PC-3 (cell line): ENCODE measurements around the gene NPIPB6.
"Not testable (repeated sequence)": the region's sequence is repeated elsewhere in the genome, so short reads cannot be mapped to it uniquely, and the experiment has no call there.

Experiments
- CTCF ChIP-seq: fragments of 300-600 bp; sonication (generic); conservative IDR thresholded peaks from 2 replicates; pipeline ENCODE4 v1.5.1; 2017; ENCODE audit warnings: antibody characterized with exemption, low read depth, mild to moderate bottlenecking, low read length
- EZH2 ChIP-seq: fragments of 300-600 bp; sonication (generic); IDR thresholded peaks from one replicate; pipeline ENCODE4 v1.6.1; 2017; ENCODE audit warnings: antibody characterized with exemption, mild to moderate bottlenecking, low read length; ENCODE audit not compliant: unreplicated experiment
- EZH2phosphoT487 ChIP-seq: fragments of 300-600 bp; sonication (generic); IDR thresholded peaks from 2 replicates; pipeline ENCODE4 v1.6.1; 2018; ENCODE audit warnings: mild to moderate bottlenecking, antibody characterized with exemption, low read length, borderline replicate concordance

DNA sequence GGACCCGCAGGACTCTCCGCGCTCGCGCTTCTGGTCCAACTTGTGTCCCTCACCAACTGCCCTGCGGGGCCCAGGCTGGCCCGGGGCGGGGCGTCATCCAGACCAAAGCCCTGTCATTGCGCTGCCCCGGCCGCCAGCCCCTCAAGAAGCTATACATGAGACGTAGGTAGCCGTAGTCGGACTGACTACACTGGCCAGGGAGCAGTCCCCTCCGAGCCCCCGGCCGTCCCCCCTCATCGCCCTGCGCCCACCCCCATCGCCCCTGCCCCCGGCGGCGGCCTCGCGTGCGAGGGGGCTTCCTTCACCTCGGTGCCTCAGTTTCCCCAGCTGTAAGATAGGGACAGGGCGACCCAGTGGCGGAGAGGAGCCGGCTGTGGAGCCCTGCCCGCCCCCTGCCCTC, 4.6 kb upstream of the NPIPB6 start:
- not testable (repeated sequence) for TF ChIP-seq CTCF, EZH2, EZH2phosphoT487
